GM18909 (cell line): ENCODE data around the gene ZBTB48.
"Not testable (repeated sequence)": the region's sequence is repeated elsewhere in the genome, so short reads cannot be mapped to it uniquely, and the experiment has no call there.

Source experiments
- ATAC-seq: cut with Tn5 transposase; IDR thresholded peaks from one replicate; pipeline ENCODE4 v1.9.1; 2021; ENCODE audit warnings: mild to moderate bottlenecking; ENCODE audit not compliant: unreplicated experiment, poor library complexity

ZBTB48 gene

GRCh38 chr1:6631058-6631457 is 51.3 kb downstream of the ZBTB48 start:
- no peak for ATAC-seq

DNA sequence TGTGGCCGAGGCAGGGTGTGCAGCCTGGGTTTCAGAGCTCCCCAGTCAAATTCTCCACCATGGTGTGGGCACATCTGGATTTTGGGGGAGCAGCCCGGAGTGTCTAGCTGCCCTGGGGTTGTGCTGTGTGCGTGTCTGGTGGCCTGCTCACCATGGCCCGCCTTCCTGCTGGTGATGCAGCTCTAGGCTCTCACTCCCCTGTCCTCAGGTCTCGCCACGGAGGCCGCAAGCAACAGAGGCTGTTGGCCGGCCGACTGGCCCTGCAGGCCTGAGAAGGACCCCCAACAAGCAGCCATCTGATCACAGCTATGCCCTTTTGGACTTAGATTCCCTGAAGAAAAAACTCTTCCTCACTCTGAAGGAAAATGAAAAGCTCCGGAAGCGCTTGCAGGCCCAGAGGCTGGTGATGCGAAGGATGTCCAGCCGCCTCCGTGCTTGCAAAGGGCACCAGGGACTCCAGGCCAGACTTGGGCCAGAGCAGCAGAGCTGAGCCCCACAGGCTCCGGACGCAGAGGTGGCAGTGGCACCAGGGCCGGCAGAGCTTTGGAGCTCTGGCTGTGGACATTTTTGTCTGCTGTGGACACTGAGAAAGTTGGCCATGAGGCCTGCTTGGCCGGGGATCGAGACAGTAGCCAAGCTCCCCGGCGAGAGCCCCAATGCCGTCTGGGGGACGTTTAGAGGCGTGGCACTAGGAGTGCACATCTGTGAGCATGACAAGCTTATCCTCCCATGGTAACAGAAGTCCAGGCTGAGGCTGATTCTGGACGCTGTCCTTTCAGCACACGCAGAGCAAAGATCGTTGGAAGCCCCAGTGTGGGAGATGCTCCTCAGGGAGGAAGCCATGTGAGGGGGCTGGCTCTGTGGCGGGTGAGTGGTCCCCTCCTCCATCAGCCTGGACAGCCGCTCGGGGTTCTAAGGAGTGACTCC is 53.1 kb downstream of the ZBTB48 start:
- no peak for ATAC-seq

DNA sequence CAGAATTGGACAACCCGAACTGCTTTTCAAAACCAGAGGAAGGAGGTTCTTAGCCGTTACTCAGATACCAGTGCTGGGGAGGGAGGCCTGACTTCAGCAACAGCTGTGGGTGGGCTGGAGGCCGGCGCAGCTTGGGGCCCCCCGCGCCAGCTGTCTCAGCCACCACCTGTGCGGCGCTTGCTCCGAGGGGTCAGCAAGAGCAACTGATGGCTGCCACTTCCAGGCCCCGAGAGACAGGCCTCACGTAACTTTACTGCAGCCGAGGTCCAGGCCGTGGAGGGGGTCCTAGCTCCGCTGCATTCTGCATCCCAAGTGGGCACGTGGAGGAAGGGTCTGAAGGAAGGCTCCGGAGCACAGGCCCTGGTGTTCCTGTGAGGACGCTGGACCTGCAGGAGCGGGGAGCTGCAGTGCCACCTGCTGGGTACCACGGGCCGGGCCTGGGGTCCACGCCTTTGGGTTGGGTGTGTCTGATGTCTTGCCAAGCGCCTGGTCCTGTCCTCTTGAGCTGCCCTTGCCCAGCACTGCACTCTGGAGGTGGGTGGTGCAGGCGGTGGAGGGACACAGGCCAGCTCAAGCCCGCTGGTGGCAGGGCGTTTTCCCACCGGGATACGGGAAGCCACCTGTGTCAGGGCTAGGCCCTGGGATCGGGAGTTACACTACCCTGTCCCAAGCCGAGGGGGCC is 54.7 kb downstream of the ZBTB48 start:
- no peak for ATAC-seq

GRCh38 chr1:6635161-6635909 is 55.5 kb downstream of the ZBTB48 start:
- no peak for ATAC-seq

GRCh38 chr1:6635910-6636760 is 56.3 kb downstream of the ZBTB48 start:
- ATAC-seq: no peak

GRCh38 chr1:6636778-6637177 is 57.0 kb downstream of the ZBTB48 start:
- not testable (repeated sequence) for ATAC-seq

DNA sequence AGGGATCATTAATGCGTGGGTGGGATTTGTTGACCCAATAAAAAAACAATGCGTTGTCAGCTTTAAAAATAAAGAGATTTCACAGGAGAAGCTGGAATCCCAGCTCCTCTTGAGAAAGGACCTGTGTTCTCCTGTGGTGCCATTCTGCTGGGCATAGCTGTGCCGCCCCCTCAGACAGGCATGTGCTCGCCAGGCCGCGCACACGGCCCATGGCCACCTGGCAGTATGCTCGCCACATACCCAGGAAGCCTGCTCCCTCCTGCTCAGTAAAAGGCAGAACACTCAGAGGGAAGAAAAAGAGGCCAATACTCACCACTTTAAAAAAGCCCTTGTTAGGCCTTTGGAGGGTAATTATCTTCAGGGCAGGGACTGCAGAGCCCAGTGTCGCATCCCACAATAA is 58.0 kb downstream of the ZBTB48 start:
- ATAC-seq: no peak

DNA sequence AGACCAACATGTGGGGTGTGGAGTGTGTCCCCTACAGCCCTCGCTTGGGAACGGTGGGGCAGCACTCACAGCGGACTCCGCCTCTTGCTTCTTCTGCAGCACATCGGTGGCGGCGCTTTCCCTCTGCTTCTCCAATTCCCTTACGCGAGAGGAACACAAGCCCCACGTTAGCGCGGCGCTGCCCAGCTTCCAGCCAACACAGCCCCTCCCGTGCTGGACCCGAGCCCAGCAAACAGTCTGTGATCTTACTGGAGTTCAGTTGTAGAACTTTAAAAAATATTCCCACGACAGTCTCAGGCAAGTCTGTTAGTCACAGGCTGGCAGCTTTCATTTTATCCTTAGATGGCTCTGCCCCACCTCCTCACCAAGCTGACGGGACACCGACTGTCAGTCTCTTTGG is 58.4 kb downstream of the ZBTB48 start:
- no peak for ATAC-seq
